Activated CD4-positive, alpha-beta memory T cell treated with anti-CD3 and anti-CD28 coated beads, Interleukin-2, amount 10 ng/mL, durations not matched to agents 7 days and 5 days (primary cell): ENCODE results near the gene AZGP1. TPM values are rescaled to one million over a fixed set of nuclear protein-coding genes. Genes with fewer than 3 reads are reported as not detected.

ENCODE experiments used
- total RNA-seq, 2 experiments: library from RNA; stranded (reverse); gene quantifications; one replicate each; pipeline ENCODE4 v1.2.3, GENCODE V29; 2021

AZGP1 gene
- total RNA-seq, 2 experiments from 2014 or later, result not detected

Other genes with a start within 250 kb of the AZGP1 start
- not detected for gene CYP3A7, start 240.8 kb downstream of the AZGP1 start, total RNA-seq
- not detected for gene CYP3A4, start 191.8 kb downstream of the AZGP1 start, total RNA-seq
- gene CYP3A43, start 148.0 kb downstream of the AZGP1 start, total RNA-seq, result not detected
- gene OR2AE1, start 99.0 kb downstream of the AZGP1 start, total RNA-seq, result not detected
- 10 to 100 TPM; 28.9 to 29.5 TPM for gene TRIM4, start 56.5 kb downstream of the AZGP1 start, total RNA-seq
- not detected for gene GJC3, start 46.4 kb downstream of the AZGP1 start, total RNA-seq
- gene ZKSCAN1, start 39.6 kb upstream of the AZGP1 start, total RNA-seq, result 10 to 100 TPM; 63.1 to 65.5 TPM
- 1 to 10 TPM; 6.9 TPM for gene ZSCAN21, start 73.7 kb upstream of the AZGP1 start, total RNA-seq
- gene ZNF3, start 105.7 kb upstream of the AZGP1 start, total RNA-seq, result 10 to 100 TPM; 21.1 to 22.1 TPM
- 10 to 100 TPM; 81.7 to 86.3 TPM for gene COPS6, start 112.9 kb upstream of the AZGP1 start, total RNA-seq
- 100 to 1,000 TPM; 266 to 273 TPM for gene MCM7, start 125.4 kb upstream of the AZGP1 start, total RNA-seq
- 10 to 100 TPM; 10.6 to 15.2 TPM for gene AP4M1, start 125.6 kb upstream of the AZGP1 start, total RNA-seq
- 10 to 100 TPM; 54.6 to 56.5 TPM for gene TAF6, start 143.3 kb upstream of the AZGP1 start, total RNA-seq
- gene CNPY4, start 143.6 kb upstream of the AZGP1 start, total RNA-seq, result 10 to 100 TPM; 31.3 to 32.5 TPM
- 1 to 10 TPM; 3.4 to 4.1 TPM for gene MBLAC1, start 150.9 kb upstream of the AZGP1 start, total RNA-seq
- 100 to 1,000 TPM; 164 to 167 TPM for gene LAMTOR4, start 172.9 kb upstream of the AZGP1 start, total RNA-seq
- gene TRAPPC14, start 182.7 kb upstream of the AZGP1 start, total RNA-seq, result 10 to 100 TPM; 37.8 to 41.2 TPM
- 1 to 10 TPM; 2.4 to 2.7 TPM for gene GAL3ST4, start 192.6 kb upstream of the AZGP1 start, total RNA-seq
- gene GPC2, start 201.3 kb upstream of the AZGP1 start, total RNA-seq, result 1 to 10 TPM; 3.8 to 4.8 TPM
- 10 to 100 TPM; 12.9 to 13.1 TPM for gene STAG3, start 201.9 kb upstream of the AZGP1 start, total RNA-seq
- gene PVRIG, start 243.9 kb upstream of the AZGP1 start, total RNA-seq, result 10 to 100 TPM; 70.5 to 71.8 TPM